Uterus (tissue), 2 donors: ENCODE data around the gene WBP1L.

Experiments
- POLR2A ChIP-seq, 2 donors: fragments of 450-650 bp; IDR thresholded peaks; one replicate each; pipeline ENCODE4 v1.6.1; 2016; ENCODE audit warnings: antibody characterized with exemption in 2 of 2, mild to moderate bottlenecking in 1 of 2, moderate library complexity in 1 of 2
- TF ChIP-seq, protein P1 (sequence below), 4 experiments: fragments of 200-600 bp in 2 of 4; fragments of 450-650 bp in 2 of 4; sonication (generic) in 2 of 4; IDR thresholded peaks; one replicate each; pipeline ENCODE4 v1.5.1; 2016 to 2019; ENCODE audit warnings: antibody characterized with exemption in 4 of 4, mild to moderate bottlenecking in 2 of 4, moderate library complexity in 1 of 4

DNA sequence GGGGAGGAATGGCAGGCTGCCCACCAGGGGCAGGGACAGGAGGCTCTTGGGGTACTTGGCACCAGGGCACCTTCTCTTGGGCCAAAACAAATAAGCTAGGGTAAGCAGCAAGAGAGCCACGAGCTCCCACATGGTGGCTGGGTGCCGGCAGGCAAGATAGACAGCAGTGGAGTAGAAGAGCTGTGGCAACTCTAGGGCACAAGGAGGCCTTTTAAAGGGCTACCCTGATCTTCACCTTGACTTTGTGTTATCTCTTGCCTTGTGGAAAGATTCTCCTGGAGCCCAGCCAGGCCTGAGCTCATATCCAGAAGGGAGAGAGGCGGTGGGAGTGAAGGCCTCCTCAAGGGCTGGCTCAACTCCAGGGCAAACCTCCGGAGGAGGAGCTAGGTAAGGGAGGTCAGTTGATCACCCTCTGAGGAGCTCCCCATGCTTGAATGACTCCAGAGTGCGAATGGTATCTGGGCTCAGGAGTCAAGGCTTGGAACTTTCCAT, 93.5 kb downstream of the WBP1L start, which contains the start of gene CYP17A1:
- TF ChIP-seq, protein P1, sequence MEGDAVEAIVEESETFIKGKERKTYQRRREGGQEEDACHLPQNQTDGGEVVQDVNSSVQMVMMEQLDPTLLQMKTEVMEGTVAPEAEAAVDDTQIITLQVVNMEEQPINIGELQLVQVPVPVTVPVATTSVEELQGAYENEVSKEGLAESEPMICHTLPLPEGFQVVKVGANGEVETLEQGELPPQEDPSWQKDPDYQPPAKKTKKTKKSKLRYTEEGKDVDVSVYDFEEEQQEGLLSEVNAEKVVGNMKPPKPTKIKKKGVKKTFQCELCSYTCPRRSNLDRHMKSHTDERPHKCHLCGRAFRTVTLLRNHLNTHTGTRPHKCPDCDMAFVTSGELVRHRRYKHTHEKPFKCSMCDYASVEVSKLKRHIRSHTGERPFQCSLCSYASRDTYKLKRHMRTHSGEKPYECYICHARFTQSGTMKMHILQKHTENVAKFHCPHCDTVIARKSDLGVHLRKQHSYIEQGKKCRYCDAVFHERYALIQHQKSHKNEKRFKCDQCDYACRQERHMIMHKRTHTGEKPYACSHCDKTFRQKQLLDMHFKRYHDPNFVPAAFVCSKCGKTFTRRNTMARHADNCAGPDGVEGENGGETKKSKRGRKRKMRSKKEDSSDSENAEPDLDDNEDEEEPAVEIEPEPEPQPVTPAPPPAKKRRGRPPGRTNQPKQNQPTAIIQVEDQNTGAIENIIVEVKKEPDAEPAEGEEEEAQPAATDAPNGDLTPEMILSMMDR (IDR thresholded peaks at IDR 0.05): no peak
- no peak for TF ChIP-seq POLR2A (IDR thresholded peaks at IDR 0.05)
